ENCODE measurements around the gene EFCAB5.

DNA sequence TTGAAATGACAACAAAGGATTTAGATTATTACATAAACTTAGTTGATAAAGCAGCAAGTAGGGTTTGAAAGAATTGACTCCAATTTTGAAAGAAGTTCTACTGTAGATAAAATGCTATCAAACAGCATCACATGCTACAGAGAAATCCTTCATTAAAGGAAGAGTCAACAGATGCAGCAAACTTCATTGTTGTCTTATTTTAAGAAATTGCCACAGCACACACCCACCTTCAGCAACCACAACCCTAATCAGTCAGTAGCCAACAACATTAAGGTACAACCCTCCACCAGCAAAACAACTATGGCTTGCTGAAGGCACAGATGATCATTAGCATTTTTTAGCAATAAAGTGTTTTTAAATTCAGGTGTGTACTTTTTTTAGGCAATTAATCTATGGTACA is 100.1 kb downstream of the EFCAB5 start:
- TF ChIP-seq CTCF (IDR thresholded peaks at IDR 0.05; ENCODE audit: insufficient read depth, low read length, poor library complexity, severe bottlenecking) (no peak), EZH2phosphoT487 (conservative IDR thresholded peaks at IDR 0.05; ENCODE audit: low read length) (no peak)
